Mesenchymal stem cell (in vitro differentiated cells and primary cell): ENCODE results near the gene SH3BP5L.

Experiments used
- DNase-seq: peaks from one replicate; pipeline ENCODE4 v3.0.0-alpha.2; 2013
- H2AFZ ChIP-seq: one replicate; pipeline ENCODE4 v1.6.1; 2013; ENCODE audit warnings: low read depth, mild to moderate bottlenecking, control low read depth, inconsistent platforms, low read length, moderate library complexity
- H2AK5ac ChIP-seq: 2 replicates; pipeline ENCODE4 v1.6.1; 2013; ENCODE audit warnings: low read length, moderate library complexity, mild to moderate bottlenecking, inconsistent platforms; ENCODE audit not compliant: severe bottlenecking
- H2BK120ac ChIP-seq: one replicate; pipeline ENCODE4 v1.6.1; 2013; ENCODE audit warnings: low read depth, mild to moderate bottlenecking, inconsistent platforms, low read length, moderate library complexity
- H2BK12ac ChIP-seq, 2 experiments: one replicate each; pipeline ENCODE4 v1.6.1; 2013; ENCODE audit warnings: inconsistent platforms in 2 of 2, low read length in 2 of 2, mild to moderate bottlenecking in 2 of 2, moderate library complexity in 2 of 2, control low read depth in 1 of 2
- H2BK15ac ChIP-seq: one replicate; pipeline ENCODE4 v1.6.1; 2013; ENCODE audit warnings: mild to moderate bottlenecking, low read depth, inconsistent platforms; ENCODE audit not compliant: poor library complexity, severe bottlenecking
- H2BK5ac ChIP-seq: 2 replicates; pipeline ENCODE4 v1.6.1; 2013; ENCODE audit warnings: low read depth, mild to moderate bottlenecking, low read length, control low read depth, inconsistent platforms; ENCODE audit not compliant: poor library complexity, severe bottlenecking
- H3K14ac ChIP-seq, 2 experiments: one replicate each; pipeline ENCODE4 v1.6.1; 2013; ENCODE audit warnings: inconsistent platforms in 2 of 2, low read length in 2 of 2, control low read depth in 1 of 2, mild to moderate bottlenecking in 1 of 2, moderate library complexity in 1 of 2
- H3K18ac ChIP-seq, 2 experiments: one replicate each; pipeline ENCODE4 v1.6.1; 2013; ENCODE audit warnings: inconsistent platforms in 2 of 2, low read length in 2 of 2, control low read depth in 1 of 2, low read depth in 1 of 2, mild to moderate bottlenecking in 1 of 2
- H3K23ac ChIP-seq, 2 experiments: one replicate each; pipeline ENCODE4 v1.6.1; 2013; ENCODE audit warnings: inconsistent platforms in 2 of 2, low read length in 2 of 2, mild to moderate bottlenecking in 2 of 2, moderate library complexity in 2 of 2, control low read depth in 1 of 2
- H3K27ac ChIP-seq: 2 replicates; pipeline ENCODE4 v1.5.1; 2013; ENCODE audit warnings: mild to moderate bottlenecking, moderate library complexity, low read length, control low read depth, inconsistent platforms; ENCODE audit not compliant: poor library complexity, severe bottlenecking
- H3K27me3 ChIP-seq, 2 experiments: 2 replicates each; pipeline versions ENCODE4 v1.6.1 to v1.7.0; 2013; ENCODE audit warnings: low read length in 2 of 2, mild to moderate bottlenecking in 2 of 2, moderate library complexity in 2 of 2, control low read depth in 1 of 2, inconsistent platforms in 1 of 2; ENCODE audit not compliant: control insufficient read depth in 1 of 2, insufficient read depth in 1 of 2
- H3K36me3 ChIP-seq, 2 experiments: 2 replicates each; pipeline versions ENCODE4 v1.6.1 to v1.7.0; 2013; ENCODE audit warnings: low read length in 2 of 2, control low read depth in 1 of 2, inconsistent platforms in 1 of 2, low read depth in 1 of 2, mild to moderate bottlenecking in 1 of 2; ENCODE audit not compliant: insufficient read depth in 2 of 2, control insufficient read depth in 1 of 2
- H3K4ac ChIP-seq, 2 experiments: one replicate each; pipeline ENCODE4 v1.6.1; 2013; ENCODE audit warnings: inconsistent platforms in 2 of 2, low read length in 2 of 2, mild to moderate bottlenecking in 2 of 2, moderate library complexity in 2 of 2, control low read depth in 1 of 2, low read depth in 1 of 2
- H3K4me1 ChIP-seq: 2 replicates; pipeline ENCODE4 v1.6.1; 2013; ENCODE audit warnings: low read depth, low read length, control low read depth; ENCODE audit not compliant: control insufficient read depth, insufficient read depth
- H3K4me2 ChIP-seq: 2 replicates; pipeline ENCODE4 v1.6.1; 2013; ENCODE audit warnings: low read length, mild to moderate bottlenecking, inconsistent platforms; ENCODE audit not compliant: poor library complexity, severe bottlenecking
- H3K4me3 ChIP-seq, 2 experiments: 2 replicates each; pipeline versions ENCODE4 v1.5.1 to v1.7.0; 2013; ENCODE audit warnings: low read length in 2 of 2, mild to moderate bottlenecking in 2 of 2, control low read depth in 1 of 2, low read depth in 1 of 2; ENCODE audit not compliant: insufficient read depth in 1 of 2
- H3K79me1 ChIP-seq: replicated peaks from 2 replicates; pipeline ENCODE4 v1.6.1; 2013; ENCODE audit warnings: mild to moderate bottlenecking, control low read depth, low read length, inconsistent platforms; ENCODE audit not compliant: poor library complexity, severe bottlenecking
- H3K9ac ChIP-seq: 2 replicates; pipeline ENCODE4 v1.7.0; 2013; ENCODE audit warnings: mild to moderate bottlenecking, low read length, moderate library complexity
- H3K9me3 ChIP-seq: 2 replicates; pipeline ENCODE4 v1.7.0; 2013; ENCODE audit warnings: mild to moderate bottlenecking, low read length; ENCODE audit not compliant: control insufficient read depth
- H4K8ac ChIP-seq: one replicate; pipeline ENCODE4 v1.6.1; 2013; ENCODE audit warnings: inconsistent platforms, mild to moderate bottlenecking, low read length, moderate library complexity
- H4K91ac ChIP-seq: one replicate; pipeline ENCODE4 v1.6.1; 2013; ENCODE audit warnings: mild to moderate bottlenecking, low read length, inconsistent platforms
- WGBS: methylation state at CpG from one replicate; pipeline ENCODE4 v1.1.7; 2013; ENCODE audit warnings: mixed read lengths; 5-methylcytosine and 5-hydroxymethylcytosine counted together

The SH3BP5L gene

DNA sequence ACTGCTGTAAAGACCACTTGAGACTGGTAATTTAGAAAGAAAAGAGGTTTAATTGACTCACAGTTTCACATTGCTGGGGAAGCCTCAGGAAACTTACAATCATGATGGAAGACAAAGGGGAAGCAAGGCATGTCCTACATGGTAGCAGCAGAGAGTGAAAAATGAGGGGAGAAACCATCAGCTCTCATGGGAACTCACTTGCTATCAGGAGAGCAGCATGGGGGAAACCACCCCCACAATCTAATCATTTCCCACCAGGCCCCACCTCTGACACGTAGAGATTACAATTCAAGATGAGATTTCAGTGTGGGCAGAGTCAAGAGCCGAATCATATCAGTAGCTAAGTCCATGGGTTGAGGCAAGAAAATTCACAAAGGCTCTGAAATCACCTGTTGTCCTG, 46.4 kb downstream of the SH3BP5L start:
- Histone ChIP-seq H3K4me3 (no peak overlapping the region), H2AFZ (no peak overlapping the region), H2BK5ac (no peak overlapping the region), H2BK120ac (no peak overlapping the region), H2BK12ac (no peak overlapping the region), H3K14ac (no peak overlapping the region), H3K27me3 (no peaks in the 10 kb centered on the region), H3K4me2 (no peak overlapping the region), H3K4ac (no peak overlapping the region), H3K27ac (no peak overlapping the region), H3K9me3 (peaks cover 3% of the 10 kb centered on the region), H2AK5ac (no peak overlapping the region), H4K8ac (no peak overlapping the region), H3K4me1 (no peaks in the 10 kb centered on the region), H3K18ac (no peak overlapping the region), H2BK15ac (no peak overlapping the region), H3K9ac (no peak overlapping the region), H4K91ac (no peak overlapping the region), H3K79me1 (no peaks in the 10 kb centered on the region), H3K36me3 (no peaks in the 10 kb centered on the region), H3K23ac (no peak overlapping the region)
- DNase-seq: no peak
- WGBS: 37% methylated on average over 2 of the region's 2 CpGs

GRCh38 chr1:248778906-248779305, 46.8 kb downstream of the SH3BP5L start:
- H3K4me3 ChIP-seq: no peak overlapping the region
- no peak overlapping the region for H3K9ac ChIP-seq
- H4K91ac ChIP-seq: no peak overlapping the region
- no peaks in the 10 kb centered on the region for H3K79me1 ChIP-seq
- H3K14ac ChIP-seq: no peak overlapping the region
- H3K9me3 ChIP-seq: peaks cover 3% of the 10 kb centered on the region
- no peak overlapping the region for H2BK120ac ChIP-seq
- no peaks in the 10 kb centered on the region for H3K4me1 ChIP-seq
- no peaks in the 10 kb centered on the region for H3K36me3 ChIP-seq
- no peak overlapping the region for H2BK5ac ChIP-seq
- DNase-seq: no peak
- H3K27me3 ChIP-seq: no peaks in the 10 kb centered on the region
- H2BK15ac ChIP-seq: no peak overlapping the region
- no peak overlapping the region for H3K18ac ChIP-seq
- H2AK5ac ChIP-seq: no peak overlapping the region
- H3K23ac ChIP-seq: no peak overlapping the region
- H4K8ac ChIP-seq: no peak overlapping the region
- H3K27ac ChIP-seq: no peak overlapping the region
- no peak overlapping the region for H2AFZ ChIP-seq
- H2BK12ac ChIP-seq: no peak overlapping the region
- H3K4ac ChIP-seq: no peak overlapping the region
- 89% methylated on average over 2 of the region's 2 CpGs for WGBS
- no peak overlapping the region for H3K4me2 ChIP-seq

GRCh38 chr1:248776991-248777390, 48.7 kb downstream of the SH3BP5L start:
- no peaks in the 10 kb centered on the region for H3K27me3 ChIP-seq
- H3K18ac ChIP-seq: no peak overlapping the region
- no peak overlapping the region for H3K4ac ChIP-seq
- peaks cover 3% of the 10 kb centered on the region for H3K9me3 ChIP-seq
- H2BK120ac ChIP-seq: no peak overlapping the region
- H4K91ac ChIP-seq: no peak overlapping the region
- no peak overlapping the region for H3K27ac ChIP-seq
- no peak overlapping the region for H2BK5ac ChIP-seq
- no peak overlapping the region for H2BK15ac ChIP-seq
- H3K4me1 ChIP-seq: no peaks in the 10 kb centered on the region
- no peak overlapping the region for H2BK12ac ChIP-seq
- H2AK5ac ChIP-seq: no peak overlapping the region
- no peak overlapping the region for H3K14ac ChIP-seq
- H3K23ac ChIP-seq: no peak overlapping the region
- no peak overlapping the region for H3K4me3 ChIP-seq
- H4K8ac ChIP-seq: no peak overlapping the region
- DNase-seq: no peak
- H3K4me2 ChIP-seq: no peak overlapping the region
- H3K9ac ChIP-seq: no peak overlapping the region
- H3K36me3 ChIP-seq: no peaks in the 10 kb centered on the region
- H2AFZ ChIP-seq: no peak overlapping the region
- no peaks in the 10 kb centered on the region for H3K79me1 ChIP-seq

GRCh38 chr1:248775441-248775840, 50.3 kb downstream of the SH3BP5L start:
- Histone ChIP-seq H4K8ac (no peak overlapping the region), H2BK12ac (no peak overlapping the region), H2BK5ac (no peak overlapping the region), H3K18ac (no peak overlapping the region), H3K79me1 (no peaks in the 10 kb centered on the region), H3K23ac (no peak overlapping the region), H3K4me1 (no peaks in the 10 kb centered on the region), H2AK5ac (no peak overlapping the region), H3K9me3 (peaks cover 3% of the 10 kb centered on the region), H3K14ac (no peak overlapping the region), H3K27ac (no peak overlapping the region), H3K4me2 (no peak overlapping the region), H2AFZ (no peak overlapping the region), H4K91ac (no peak overlapping the region), H3K4me3 (no peak overlapping the region), H2BK15ac (no peak overlapping the region), H3K27me3 (no peaks in the 10 kb centered on the region), H3K9ac (no peak overlapping the region), H3K4ac (no peak overlapping the region), H3K36me3 (no peaks in the 10 kb centered on the region), H2BK120ac (no peak overlapping the region)
- 69% methylated on average over 4 of the region's 4 CpGs for WGBS
- DNase-seq: no peak
